Measurements from ENCODE around the gene POU6F2. TPM values are rescaled to one million over a fixed set of nuclear protein-coding genes. Genes with fewer than 3 reads are reported as not detected.

Gene POU6F2
- total RNA-seq, 1 donor from 2014 or later = 1.1 TPM

GRCh38 chr7:39432807-39433416, 455.2 kb downstream of the POU6F2 start:
- H3K36me3 Mint-ChIP-seq (ENCODE audit: low read depth, unreplicated experiment) = no peaks in the 10 kb centered on the region
- DNase-seq (ENCODE audit: low spot score) = no peak
- no peak overlapping the region for H3K4me3 Mint-ChIP-seq (ENCODE audit: unreplicated experiment)
- no peak for TF ChIP-seq CTCF (IDR thresholded peaks at IDR 0.05; ENCODE audit: unreplicated experiment)
- H3K27me3 Mint-ChIP-seq (ENCODE audit: unreplicated experiment) = no peaks in the 10 kb centered on the region
- H3K4me1 Mint-ChIP-seq (ENCODE audit: unreplicated experiment) = peaks cover 5% of the 10 kb centered on the region
- no peaks in the 10 kb centered on the region for H3K9me3 Mint-ChIP-seq (ENCODE audit: unreplicated experiment)
- H3K27ac Mint-ChIP-seq (ENCODE audit: unreplicated experiment) = no peak overlapping the region

GRCh38 chr7:39433550-39433949, 455.8 kb downstream of the POU6F2 start:
- no peaks in the 10 kb centered on the region for H3K27me3 Mint-ChIP-seq (ENCODE audit: unreplicated experiment)
- H3K36me3 Mint-ChIP-seq (ENCODE audit: low read depth, unreplicated experiment) = no peaks in the 10 kb centered on the region
- DNase-seq (ENCODE audit: low spot score) = no peak
- no peak overlapping the region for H3K27ac Mint-ChIP-seq (ENCODE audit: unreplicated experiment)
- no peak overlapping the region for H3K4me3 Mint-ChIP-seq (ENCODE audit: unreplicated experiment)
- peaks cover 5% of the 10 kb centered on the region for H3K4me1 Mint-ChIP-seq (ENCODE audit: unreplicated experiment)
- H3K9me3 Mint-ChIP-seq (ENCODE audit: unreplicated experiment) = no peaks in the 10 kb centered on the region
- TF ChIP-seq CTCF (IDR thresholded peaks at IDR 0.05; ENCODE audit: unreplicated experiment) = no peak

GRCh38 chr7:39434012-39434411, 456.3 kb downstream of the POU6F2 start:
- TF ChIP-seq CTCF (IDR thresholded peaks at IDR 0.05; ENCODE audit: unreplicated experiment) = no peak
- Mint-ChIP-seq H3K27ac (ENCODE audit: unreplicated experiment) (no peak overlapping the region), H3K4me1 (ENCODE audit: unreplicated experiment) (peaks cover 5% of the 10 kb centered on the region), H3K4me3 (ENCODE audit: unreplicated experiment) (no peak overlapping the region), H3K36me3 (ENCODE audit: low read depth, unreplicated experiment) (no peaks in the 10 kb centered on the region), H3K9me3 (ENCODE audit: unreplicated experiment) (no peaks in the 10 kb centered on the region), H3K27me3 (ENCODE audit: unreplicated experiment) (no peaks in the 10 kb centered on the region)
- no peak for DNase-seq (ENCODE audit: low spot score)

GRCh38 chr7:39446546-39446945, 468.8 kb downstream of the POU6F2 start:
- no peak for TF ChIP-seq CTCF (IDR thresholded peaks at IDR 0.05; ENCODE audit: unreplicated experiment)
- DNase-seq (ENCODE audit: low spot score) = no peak
- H3K4me3 Mint-ChIP-seq (ENCODE audit: unreplicated experiment) = no peak overlapping the region

GRCh38 chr7:39451901-39452300, 474.2 kb downstream of the POU6F2 start:
- no peak for DNase-seq (ENCODE audit: low spot score)
- H3K27me3 Mint-ChIP-seq (ENCODE audit: unreplicated experiment) = peaks cover 2% of the 10 kb centered on the region
- TF ChIP-seq CTCF (IDR thresholded peaks at IDR 0.05; ENCODE audit: unreplicated experiment) = no peak
- no peaks in the 10 kb centered on the region for H3K9me3 Mint-ChIP-seq (ENCODE audit: unreplicated experiment)
- H3K27ac Mint-ChIP-seq (ENCODE audit: unreplicated experiment) = no peak overlapping the region
- H3K4me3 Mint-ChIP-seq (ENCODE audit: unreplicated experiment) = no peak overlapping the region
- H3K36me3 Mint-ChIP-seq (ENCODE audit: low read depth, unreplicated experiment) = no peaks in the 10 kb centered on the region
- peaks cover 10% of the 10 kb centered on the region for H3K4me1 Mint-ChIP-seq (ENCODE audit: unreplicated experiment)

More at GRCh38 chr7:39446546-39446945, 468.8 kb downstream of the POU6F2 start:
- Mint-ChIP-seq H3K27ac (ENCODE audit: unreplicated experiment) (no peak overlapping the region), H3K27me3 (ENCODE audit: unreplicated experiment) (peaks cover 2% of the 10 kb centered on the region), H3K9me3 (ENCODE audit: unreplicated experiment) (no peaks in the 10 kb centered on the region), H3K4me1 (ENCODE audit: unreplicated experiment) (peaks cover 3% of the 10 kb centered on the region), H3K36me3 (ENCODE audit: low read depth, unreplicated experiment) (no peaks in the 10 kb centered on the region)
